Choroid plexus epithelial cell (primary cell): ENCODE data around the gene SMARCD3.

Experiments used
- DNase-seq: peaks from one replicate; pipeline ENCODE4 v3.0.0-alpha.2; 2010; ENCODE audit warnings: low read depth
- H3K4me3 ChIP-seq: 2 replicates; pipeline ENCODE4 v1.5.1; 2011; ENCODE audit warnings: low read depth, mild to moderate bottlenecking, control low read depth, low read length, moderate library complexity
- CTCF ChIP-seq: conservative IDR thresholded peaks from 2 replicates; pipeline ENCODE4 v1.5.1; 2011; ENCODE audit warnings: low read depth, mild to moderate bottlenecking, control low read depth, inconsistent platforms, low read length, moderate library complexity

The SMARCD3 gene

GRCh38 chr7:151249034-151249731, 689 bp upstream of the SMARCD3 start:
- no peak for TF ChIP-seq CTCF
- H3K4me3 ChIP-seq, result peak overlapping the region; percentile 76

GRCh38 chr7:151247611-151248345, 716 bp downstream of the SMARCD3 start:
- no peak for DNase-seq
- H3K4me3 ChIP-seq, result peak overlapping the region; percentile 76
- no peak for TF ChIP-seq CTCF

More at GRCh38 chr7:151249034-151249731, 689 bp upstream of the SMARCD3 start:
- DNase-seq, result peak; percentile 53

GRCh38 chr7:151246851-151247580, 1.5 kb downstream of the SMARCD3 start:
- no peak for DNase-seq
- TF ChIP-seq CTCF, result no peak
- peak overlapping the region; percentile 76 for H3K4me3 ChIP-seq

GRCh38 chr7:151246102-151246850, 2.2 kb downstream of the SMARCD3 start:
- TF ChIP-seq CTCF, result no peak
- DNase-seq, result peak; percentile 39
- H3K4me3 ChIP-seq, result peak overlapping the region; percentile 40

GRCh38 chr7:151245360-151246101, 3.0 kb downstream of the SMARCD3 start:
- TF ChIP-seq CTCF, result peak; percentile 43
- no peak for DNase-seq
- H3K4me3 ChIP-seq, result peak overlapping the region; percentile 40

- no peak for TF ChIP-seq CTCF
- peak overlapping the region; percentile 24 for H3K4me3 ChIP-seq
- DNase-seq, result no peak
Measured at GRCh38 chr7:151244841-151245346, 3.6 kb downstream of the SMARCD3 start.
